ENCODE measurements around the gene DEFB118. TPM values are rescaled to one million over a fixed set of nuclear protein-coding genes. Genes with fewer than 3 reads are reported as not detected.

DEFB118 gene
- total and polyA plus RNA-seq, 9 of the 15 experiments (the other 6 are each of a cell fraction or from before 2014, with no cell fraction given), result not detected

DNA sequence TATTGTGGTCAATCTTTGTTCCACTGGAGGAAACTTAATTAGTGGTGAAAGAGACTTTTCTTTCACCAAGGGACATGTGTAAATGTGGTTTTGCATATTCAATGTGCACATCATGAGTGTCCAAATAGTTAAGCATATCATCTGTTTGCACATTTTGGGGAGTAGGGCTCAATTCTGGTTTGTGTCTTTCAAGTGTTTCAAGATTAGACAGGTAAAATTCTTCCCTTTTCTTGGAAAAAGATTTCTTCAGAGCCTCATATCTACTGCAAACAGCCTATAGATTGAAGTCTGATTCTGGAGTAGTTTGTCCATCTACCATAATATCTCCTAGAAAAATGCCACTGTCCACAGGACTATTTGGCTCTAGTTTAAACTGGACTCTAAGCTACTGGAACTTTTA is 26.9 kb upstream of the DEFB118 start:
- no TSS peak for BruUV-seq (replicated peaks)
- no peak for DNase-seq (ENCODE audit: extremely low read depth in 1 of 4, low spot score in 3 of 4)
- H3K9me3 ChIP-seq (replicated peaks; ENCODE audit: control insufficient read depth, insufficient read depth, low read depth, low read length), result no peaks in the 10 kb centered on the region; the same call in 1 of the 2 replicates
- no peaks in the 10 kb centered on the region for H4K20me1 ChIP-seq (replicated peaks; ENCODE audit: control insufficient read depth, insufficient read depth, low read length)
- H3K9me1 ChIP-seq (ENCODE audit: control insufficient read depth, insufficient read depth, low read length), result no peaks in the 10 kb centered on the region
- H2AFZ ChIP-seq (ENCODE audit: low read depth, low read length), result no peak overlapping the region
- in situ Hi-C loops (cut with MboI) (no loop called here), intact Hi-C loops (cut with micrococcal nuclease) (no loop called here)
- peaks cover 0 to 5% of the 10 kb centered on the region in 2 experiments; a peak in 2 of 5 replicates for H3K27me3 ChIP-seq (ENCODE audit: control insufficient read depth in 2 of 2, insufficient read depth in 2 of 2, low read length in 2 of 2)
- H3K36me3 ChIP-seq (ENCODE audit: control insufficient read depth, insufficient read depth, low read length), result no peaks in the 10 kb centered on the region
- H3K79me2 ChIP-seq (ENCODE audit: control insufficient read depth, insufficient read depth, low read length), result no peaks in the 10 kb centered on the region
- H3K4me1 ChIP-seq (replicated peaks in 1 of 2; ENCODE audit: control insufficient read depth in 2 of 2, insufficient read depth in 2 of 2, low read length in 2 of 2), result no peaks in the 10 kb centered on the region
- ChIA-PET CTCF (ENCODE audit: low intra/inter-chr PET ratio) (no interaction called here), POLR2A (interaction anchor here (0.5 kb wide), 1 partner anchor 334 kb away, joined by 3 read pairs; no protein-coding TSS in a partner anchor)
- ATAC-seq, result no peak
- no peak overlapping the region for H3K9ac ChIP-seq (ENCODE audit: insufficient read depth in 1 of 2, low read depth in 2 of 2, low read length in 2 of 2)
- no peak for FAIRE-seq
- no peak overlapping the region for H3K4me2 ChIP-seq (ENCODE audit: insufficient read depth, low read length)
- H3K4me3 ChIP-seq, result no peak overlapping the region
- H3K27ac ChIP-seq (ENCODE audit: extremely low read depth, low read depth, low read length), result no peak overlapping the region
- TF ChIP-seq BACH1 (tag; IDR thresholded peaks at IDR 0.05) (no peak), CXXC5 (CRISPR knock-in tag; IDR thresholded peaks at IDR 0.05) (no peak), ZNF217 (CRISPR knock-in tag; IDR thresholded peaks at IDR 0.05) (no peak), NFE2L1 (tag; IDR thresholded peaks at IDR 0.05; ENCODE audit: borderline replicate concordance, low read depth) (no peak), MECOM (CRISPR knock-in tag; IDR thresholded peaks at IDR 0.05) (no peak), ARID1B (IDR thresholded peaks at IDR 0.05) (peak; percentile 64), SRSF1 (IDR thresholded peaks at IDR 0.05; ENCODE audit: low read depth, low read length) (no peak), RFX1 (IDR thresholded peaks at IDR 0.05) (no peak), TCF3 (CRISPR knock-in tag; IDR thresholded peaks at IDR 0.05) (peak; percentile 45), TEAD4 (IDR thresholded peaks at IDR 0.05; ENCODE audit: low read length) (peak; percentile 75; the same call in 1 of the 2 replicates), TEAD4 (CRISPR knock-in tag; IDR thresholded peaks at IDR 0.05; ENCODE audit: borderline replicate concordance) (no peak), CEBPB (tag; IDR thresholded peaks at IDR 0.05) (0 out of 2 replicates have a peak, but pooled peaks have one; percentile 12), MEIS2 (IDR thresholded peaks at IDR 0.05; ENCODE audit: partially characterized antibody) (peak; percentile 24)
- TF ChIP-seq, protein P1, sequence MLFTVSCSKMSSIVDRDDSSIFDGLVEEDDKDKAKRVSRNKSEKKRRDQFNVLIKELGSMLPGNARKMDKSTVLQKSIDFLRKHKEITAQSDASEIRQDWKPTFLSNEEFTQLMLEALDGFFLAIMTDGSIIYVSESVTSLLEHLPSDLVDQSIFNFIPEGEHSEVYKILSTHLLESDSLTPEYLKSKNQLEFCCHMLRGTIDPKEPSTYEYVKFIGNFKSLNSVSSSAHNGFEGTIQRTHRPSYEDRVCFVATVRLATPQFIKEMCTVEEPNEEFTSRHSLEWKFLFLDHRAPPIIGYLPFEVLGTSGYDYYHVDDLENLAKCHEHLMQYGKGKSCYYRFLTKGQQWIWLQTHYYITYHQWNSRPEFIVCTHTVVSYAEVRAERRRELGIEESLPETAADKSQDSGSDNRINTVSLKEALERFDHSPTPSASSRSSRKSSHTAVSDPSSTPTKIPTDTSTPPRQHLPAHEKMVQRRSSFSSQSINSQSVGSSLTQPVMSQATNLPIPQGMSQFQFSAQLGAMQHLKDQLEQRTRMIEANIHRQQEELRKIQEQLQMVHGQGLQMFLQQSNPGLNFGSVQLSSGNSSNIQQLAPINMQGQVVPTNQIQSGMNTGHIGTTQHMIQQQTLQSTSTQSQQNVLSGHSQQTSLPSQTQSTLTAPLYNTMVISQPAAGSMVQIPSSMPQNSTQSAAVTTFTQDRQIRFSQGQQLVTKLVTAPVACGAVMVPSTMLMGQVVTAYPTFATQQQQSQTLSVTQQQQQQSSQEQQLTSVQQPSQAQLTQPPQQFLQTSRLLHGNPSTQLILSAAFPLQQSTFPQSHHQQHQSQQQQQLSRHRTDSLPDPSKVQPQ (CRISPR knock-in tag; IDR thresholded peaks at IDR 0.05; ENCODE audit: borderline replicate concordance), result no peak
- TF ChIP-seq, protein P2, sequence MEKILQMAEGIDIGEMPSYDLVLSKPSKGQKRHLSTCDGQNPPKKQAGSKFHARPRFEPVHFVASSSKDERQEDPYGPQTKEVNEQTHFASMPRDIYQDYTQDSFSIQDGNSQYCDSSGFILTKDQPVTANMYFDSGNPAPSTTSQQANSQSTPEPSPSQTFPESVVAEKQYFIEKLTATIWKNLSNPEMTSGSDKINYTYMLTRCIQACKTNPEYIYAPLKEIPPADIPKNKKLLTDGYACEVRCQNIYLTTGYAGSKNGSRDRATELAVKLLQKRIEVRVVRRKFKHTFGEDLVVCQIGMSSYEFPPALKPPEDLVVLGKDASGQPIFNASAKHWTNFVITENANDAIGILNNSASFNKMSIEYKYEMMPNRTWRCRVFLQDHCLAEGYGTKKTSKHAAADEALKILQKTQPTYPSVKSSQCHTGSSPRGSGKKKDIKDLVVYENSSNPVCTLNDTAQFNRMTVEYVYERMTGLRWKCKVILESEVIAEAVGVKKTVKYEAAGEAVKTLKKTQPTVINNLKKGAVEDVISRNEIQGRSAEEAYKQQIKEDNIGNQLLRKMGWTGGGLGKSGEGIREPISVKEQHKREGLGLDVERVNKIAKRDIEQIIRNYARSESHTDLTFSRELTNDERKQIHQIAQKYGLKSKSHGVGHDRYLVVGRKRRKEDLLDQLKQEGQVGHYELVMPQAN (IDR thresholded peaks at IDR 0.05; ENCODE audit: borderline replicate concordance), result no peak
- TF ChIP-seq, protein P3, sequence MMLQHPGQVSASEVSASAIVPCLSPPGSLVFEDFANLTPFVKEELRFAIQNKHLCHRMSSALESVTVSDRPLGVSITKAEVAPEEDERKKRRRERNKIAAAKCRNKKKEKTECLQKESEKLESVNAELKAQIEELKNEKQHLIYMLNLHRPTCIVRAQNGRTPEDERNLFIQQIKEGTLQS (IDR thresholded peaks at IDR 0.05), result no peak
- TF ChIP-seq, protein P3 (CRISPR knock-in tag; conservative IDR thresholded peaks at IDR 0.05), result no peak
- TF ChIP-seq, protein P4, sequence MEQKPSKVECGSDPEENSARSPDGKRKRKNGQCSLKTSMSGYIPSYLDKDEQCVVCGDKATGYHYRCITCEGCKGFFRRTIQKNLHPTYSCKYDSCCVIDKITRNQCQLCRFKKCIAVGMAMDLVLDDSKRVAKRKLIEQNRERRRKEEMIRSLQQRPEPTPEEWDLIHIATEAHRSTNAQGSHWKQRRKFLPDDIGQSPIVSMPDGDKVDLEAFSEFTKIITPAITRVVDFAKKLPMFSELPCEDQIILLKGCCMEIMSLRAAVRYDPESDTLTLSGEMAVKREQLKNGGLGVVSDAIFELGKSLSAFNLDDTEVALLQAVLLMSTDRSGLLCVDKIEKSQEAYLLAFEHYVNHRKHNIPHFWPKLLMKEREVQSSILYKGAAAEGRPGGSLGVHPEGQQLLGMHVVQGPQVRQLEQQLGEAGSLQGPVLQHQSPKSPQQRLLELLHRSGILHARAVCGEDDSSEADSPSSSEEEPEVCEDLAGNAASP (IDR thresholded peaks at IDR 0.05), result no peak

All from K562 (cell line).